Type B pancreatic cell (in vitro differentiated cells): ENCODE measurements around the gene PRDM10. TPM values are rescaled to one million over a fixed set of nuclear protein-coding genes. Genes with fewer than 3 reads are reported as not detected.

Source experiments
- DNase-seq: peaks from one replicate; pipeline ENCODE4 v3.0.0; 2021; ENCODE audit warnings: mixed read lengths; ENCODE audit not compliant: unreplicated experiment; ENCODE audit errors: extremely low spot score
- H3K27ac Mint-ChIP-seq: 2 replicates; pipeline ENCODE4 v1.8.0; 2021; ENCODE audit warnings: mild to moderate bottlenecking, mixed read lengths
- H3K27me3 Mint-ChIP-seq: 2 replicates; pipeline ENCODE4 v1.8.0; 2021; ENCODE audit warnings: mixed read lengths
- H3K36me3 Mint-ChIP-seq: 2 replicates; pipeline ENCODE4 v1.8.0; 2021; ENCODE audit warnings: mixed read lengths
- H3K4me1 Mint-ChIP-seq: one replicate; pipeline ENCODE4 v1.8.0; 2021; ENCODE audit warnings: mixed read lengths; ENCODE audit not compliant: unreplicated experiment
- H3K4me3 Mint-ChIP-seq: 2 replicates; pipeline ENCODE4 v1.8.0; 2021; ENCODE audit warnings: mild to moderate bottlenecking, mixed read lengths
- H3K9me3 Mint-ChIP-seq: 2 replicates; pipeline ENCODE4 v1.8.0; 2021; ENCODE audit warnings: mixed read lengths
- total RNA-seq: library from RNA; stranded (reverse); gene quantifications from 2 replicates; pipeline ENCODE4 v1.2.1, GENCODE V29; 2021; ENCODE audit warnings: low replicate concordance
- TF ChIP-seq, protein P1 (sequence below): fragments of 200-600 bp; sonication (generic); conservative IDR thresholded peaks from 2 replicates; pipeline ENCODE4 v1.5.0; 2021; ENCODE audit warnings: antibody characterized with exemption, mild to moderate bottlenecking

PRDM10 gene
- total RNA-seq, 1 donor from 2014 or later = 13.4 TPM

DNA sequence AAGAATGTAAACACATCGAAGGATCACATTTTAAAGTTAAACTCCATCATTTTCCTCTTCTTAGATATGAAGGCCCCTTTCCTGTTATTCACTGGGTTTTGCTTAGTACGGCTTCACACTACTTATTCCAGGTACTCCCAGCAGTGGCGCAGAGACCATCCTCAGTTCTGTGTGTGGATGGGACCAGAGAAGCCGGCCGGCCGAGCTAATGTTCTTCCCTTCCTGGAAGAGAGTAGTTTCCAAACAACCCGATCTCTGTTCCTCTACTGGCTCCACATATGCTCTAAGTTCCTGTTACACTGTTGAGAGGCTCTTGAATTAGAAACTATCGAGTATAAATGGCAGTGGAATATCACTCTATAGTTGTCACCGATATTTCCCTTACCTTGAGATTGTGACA lies 106.6 kb downstream of the PRDM10 start:
- Mint-ChIP-seq H3K9me3 (no peaks in the 10 kb centered on the region), H3K36me3 (peaks cover 18% of the 10 kb centered on the region), H3K4me1 (peaks cover 21% of the 10 kb centered on the region), H3K4me3 (peak overlapping the region; percentile 93), H3K27me3 (no peaks in the 10 kb centered on the region), H3K27ac (peak overlapping the region; percentile 90)
- no peak for DNase-seq
- TF ChIP-seq, protein P1, sequence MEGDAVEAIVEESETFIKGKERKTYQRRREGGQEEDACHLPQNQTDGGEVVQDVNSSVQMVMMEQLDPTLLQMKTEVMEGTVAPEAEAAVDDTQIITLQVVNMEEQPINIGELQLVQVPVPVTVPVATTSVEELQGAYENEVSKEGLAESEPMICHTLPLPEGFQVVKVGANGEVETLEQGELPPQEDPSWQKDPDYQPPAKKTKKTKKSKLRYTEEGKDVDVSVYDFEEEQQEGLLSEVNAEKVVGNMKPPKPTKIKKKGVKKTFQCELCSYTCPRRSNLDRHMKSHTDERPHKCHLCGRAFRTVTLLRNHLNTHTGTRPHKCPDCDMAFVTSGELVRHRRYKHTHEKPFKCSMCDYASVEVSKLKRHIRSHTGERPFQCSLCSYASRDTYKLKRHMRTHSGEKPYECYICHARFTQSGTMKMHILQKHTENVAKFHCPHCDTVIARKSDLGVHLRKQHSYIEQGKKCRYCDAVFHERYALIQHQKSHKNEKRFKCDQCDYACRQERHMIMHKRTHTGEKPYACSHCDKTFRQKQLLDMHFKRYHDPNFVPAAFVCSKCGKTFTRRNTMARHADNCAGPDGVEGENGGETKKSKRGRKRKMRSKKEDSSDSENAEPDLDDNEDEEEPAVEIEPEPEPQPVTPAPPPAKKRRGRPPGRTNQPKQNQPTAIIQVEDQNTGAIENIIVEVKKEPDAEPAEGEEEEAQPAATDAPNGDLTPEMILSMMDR = no peak

DNA sequence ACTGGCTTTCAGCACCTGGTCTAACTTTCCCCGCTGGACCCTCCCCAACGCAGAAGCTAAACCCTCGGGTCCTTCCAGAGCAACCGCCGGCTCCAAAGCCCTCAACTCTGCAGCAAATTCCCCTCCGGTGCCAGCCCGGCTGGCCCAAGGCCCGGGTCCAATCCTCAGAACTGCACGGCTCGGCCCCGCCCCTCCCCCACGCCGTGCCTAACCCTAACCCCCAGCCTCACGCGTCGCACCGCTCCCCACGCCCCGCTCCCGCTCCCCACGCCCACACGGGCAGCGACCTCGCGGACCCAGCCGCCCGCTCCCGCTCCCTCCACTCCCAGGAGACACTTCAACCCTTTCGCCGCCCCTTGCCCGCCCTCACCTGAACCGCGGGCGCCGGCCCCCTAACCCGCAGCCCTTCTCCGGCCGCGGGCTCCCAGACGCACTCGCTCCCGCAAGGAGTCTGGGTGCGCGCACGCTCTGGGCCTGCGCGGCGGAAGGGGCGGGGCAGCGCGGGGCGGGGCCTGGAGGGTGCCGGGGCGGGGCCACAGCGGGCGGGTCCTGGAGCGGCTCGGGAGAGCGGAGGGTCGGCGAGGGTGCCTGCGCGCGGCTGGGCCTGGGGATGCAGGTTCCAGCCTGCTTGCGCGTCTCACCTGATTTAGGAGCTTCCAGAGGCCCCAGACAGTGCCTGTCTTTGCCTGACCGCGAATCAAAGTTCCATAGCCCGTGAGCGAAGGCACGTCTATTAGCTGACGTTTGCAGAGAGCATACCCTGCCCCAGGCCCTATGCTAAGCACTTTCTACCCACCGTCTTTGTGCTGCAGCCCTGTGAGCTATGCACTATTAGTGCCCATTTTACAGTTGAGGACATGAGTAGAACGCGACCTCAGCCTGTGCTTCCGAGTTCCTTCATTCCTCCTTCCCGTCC lies 107.3 kb downstream of the PRDM10 start, which contains the start of gene NFRKB:
Gene NFRKB, minus strand, starts transcription at position 453 of the 916 bp plus-strand sequence. CDS start 2,729 bp downstream, outside the sequence.
- Mint-ChIP-seq H3K4me1 (peaks cover 21% of the 10 kb centered on the region), H3K27ac (peak within 1 kb of the TSS; percentile 91), H3K36me3 (peaks cover 19% of the 10 kb centered on the region), H3K4me3 (peak within 1 kb of the TSS; percentile 93), H3K27me3 (no peaks in the 10 kb centered on the region), H3K9me3 (no peaks in the 10 kb centered on the region)
- TF ChIP-seq, protein P1 = no peak
- peak; percentile 92 for DNase-seq

DNA sequence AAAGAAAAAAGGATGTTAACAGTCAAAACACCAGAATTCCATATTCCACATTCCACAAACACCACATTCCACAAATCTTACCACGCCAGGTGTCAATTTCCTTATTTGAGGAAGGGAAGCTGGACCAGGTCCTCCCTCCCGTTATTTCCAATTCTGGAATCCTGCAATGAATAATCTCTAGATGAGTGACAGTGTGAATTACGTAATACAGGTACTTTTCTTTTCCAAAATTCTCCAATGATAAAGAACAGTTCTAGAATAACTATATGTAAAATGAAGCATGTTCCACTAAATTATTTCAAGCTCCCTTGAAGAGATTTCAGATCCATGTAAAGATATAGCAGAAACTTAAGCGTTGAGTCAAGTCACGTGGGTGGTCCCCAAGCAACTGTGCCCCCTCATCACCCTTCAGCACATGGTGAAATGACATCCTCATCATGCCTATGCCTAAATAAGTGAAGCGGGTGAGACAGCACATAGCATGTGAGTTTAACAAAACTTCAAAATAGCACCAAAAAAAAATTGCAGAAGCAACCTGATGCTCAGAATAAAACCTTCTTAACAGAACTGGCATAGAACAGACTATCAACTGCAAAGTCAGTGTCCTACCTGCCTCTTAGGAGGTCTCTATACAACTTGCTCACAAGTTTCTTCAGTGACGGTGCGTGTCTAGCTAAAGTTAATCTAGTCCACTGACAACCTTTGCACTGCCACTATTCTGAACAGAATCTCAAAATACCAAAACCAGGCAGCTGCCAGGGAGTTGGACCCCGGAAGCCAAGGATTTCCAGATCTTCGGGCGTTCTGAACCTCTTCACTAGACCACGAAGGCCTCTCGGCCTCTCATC lies 108.1 kb downstream of the PRDM10 start:
- H3K4me3 Mint-ChIP-seq = peak overlapping the region; percentile 93
- TF ChIP-seq, protein P1 = no peak
- H3K27ac Mint-ChIP-seq = peak overlapping the region; percentile 91
- no peaks in the 10 kb centered on the region for H3K9me3 Mint-ChIP-seq
- no peak for DNase-seq
- peaks cover 21% of the 10 kb centered on the region for H3K4me1 Mint-ChIP-seq
- no peaks in the 10 kb centered on the region for H3K27me3 Mint-ChIP-seq
- peaks cover 28% of the 10 kb centered on the region for H3K36me3 Mint-ChIP-seq

DNA sequence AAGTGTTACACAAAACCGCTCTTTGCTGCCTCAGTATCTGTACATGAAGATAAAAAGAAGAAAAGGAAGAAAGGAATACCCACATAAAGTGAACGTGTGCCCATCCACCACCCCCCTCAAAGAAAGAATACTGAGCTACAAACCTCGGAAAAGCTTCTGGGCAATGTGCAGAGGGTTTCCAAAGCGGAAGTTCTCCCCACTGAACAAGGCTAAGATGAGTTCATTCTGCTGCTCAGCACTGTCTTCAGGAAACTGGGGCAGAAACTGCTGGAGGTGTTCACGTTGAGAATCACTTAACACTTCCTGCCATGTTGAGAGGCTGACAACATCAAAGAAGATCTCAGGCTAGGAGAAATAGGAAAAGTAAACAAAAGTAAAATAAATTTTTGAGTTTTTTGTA lies 114.2 kb downstream of the PRDM10 start:
- no peak for DNase-seq
- peaks cover 45% of the 10 kb centered on the region for H3K36me3 Mint-ChIP-seq
- H3K27ac Mint-ChIP-seq = no peak overlapping the region
- H3K4me3 Mint-ChIP-seq = no peak overlapping the region
- no peaks in the 10 kb centered on the region for H3K9me3 Mint-ChIP-seq
- H3K4me1 Mint-ChIP-seq = no peaks in the 10 kb centered on the region
- H3K27me3 Mint-ChIP-seq = no peaks in the 10 kb centered on the region
- TF ChIP-seq, protein P1 = no peak

DNA sequence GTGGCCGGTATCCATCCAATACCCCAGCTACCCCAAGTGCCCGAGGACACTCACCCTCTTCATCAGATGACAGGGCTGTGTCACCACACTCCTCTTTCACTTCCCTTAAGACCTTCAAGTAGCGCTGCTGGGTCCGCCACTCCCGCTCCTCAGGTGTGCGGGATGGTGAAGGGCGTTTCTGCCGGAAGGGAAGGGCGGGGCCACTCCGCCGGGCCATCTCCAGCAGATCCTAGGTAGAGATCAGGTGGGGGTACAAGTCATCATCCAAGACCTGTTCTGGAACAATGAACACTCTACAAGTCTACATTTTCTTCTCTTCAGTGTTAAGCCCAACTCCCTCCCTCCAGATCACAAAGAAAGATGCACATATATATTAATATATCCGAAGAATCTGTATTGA lies 117.3 kb downstream of the PRDM10 start:
- peaks cover 49% of the 10 kb centered on the region for H3K36me3 Mint-ChIP-seq
- TF ChIP-seq, protein P1 = no peak

More for the DNA sequence above, 117.3 kb downstream of the PRDM10 start:
- no peak overlapping the region for H3K27ac Mint-ChIP-seq
- no peaks in the 10 kb centered on the region for H3K4me1 Mint-ChIP-seq
- no peaks in the 10 kb centered on the region for H3K9me3 Mint-ChIP-seq
- no peaks in the 10 kb centered on the region for H3K27me3 Mint-ChIP-seq
- DNase-seq = no peak
- H3K4me3 Mint-ChIP-seq = no peak overlapping the region
